Activated CD4-positive, alpha-beta T cell treated with anti-CD3 and anti-CD28 coated beads for 48 hours (primary cell): ENCODE measurements around the gene TUBGCP3.

Experiments
- DNase-seq: peaks from one replicate; pipeline ENCODE4 v3.0.0-alpha.2; 2020

TUBGCP3 gene

GRCh38 chr13:112469071-112469745 lies 118.7 kb downstream of the TUBGCP3 start:
- no peak for DNase-seq

GRCh38 chr13:112468069-112468468 lies 119.9 kb downstream of the TUBGCP3 start:
- no peak for DNase-seq

- DNase-seq = no peak
Measured at GRCh38 chr13:112467236-112467635, 120.7 kb downstream of the TUBGCP3 start.

DNA sequence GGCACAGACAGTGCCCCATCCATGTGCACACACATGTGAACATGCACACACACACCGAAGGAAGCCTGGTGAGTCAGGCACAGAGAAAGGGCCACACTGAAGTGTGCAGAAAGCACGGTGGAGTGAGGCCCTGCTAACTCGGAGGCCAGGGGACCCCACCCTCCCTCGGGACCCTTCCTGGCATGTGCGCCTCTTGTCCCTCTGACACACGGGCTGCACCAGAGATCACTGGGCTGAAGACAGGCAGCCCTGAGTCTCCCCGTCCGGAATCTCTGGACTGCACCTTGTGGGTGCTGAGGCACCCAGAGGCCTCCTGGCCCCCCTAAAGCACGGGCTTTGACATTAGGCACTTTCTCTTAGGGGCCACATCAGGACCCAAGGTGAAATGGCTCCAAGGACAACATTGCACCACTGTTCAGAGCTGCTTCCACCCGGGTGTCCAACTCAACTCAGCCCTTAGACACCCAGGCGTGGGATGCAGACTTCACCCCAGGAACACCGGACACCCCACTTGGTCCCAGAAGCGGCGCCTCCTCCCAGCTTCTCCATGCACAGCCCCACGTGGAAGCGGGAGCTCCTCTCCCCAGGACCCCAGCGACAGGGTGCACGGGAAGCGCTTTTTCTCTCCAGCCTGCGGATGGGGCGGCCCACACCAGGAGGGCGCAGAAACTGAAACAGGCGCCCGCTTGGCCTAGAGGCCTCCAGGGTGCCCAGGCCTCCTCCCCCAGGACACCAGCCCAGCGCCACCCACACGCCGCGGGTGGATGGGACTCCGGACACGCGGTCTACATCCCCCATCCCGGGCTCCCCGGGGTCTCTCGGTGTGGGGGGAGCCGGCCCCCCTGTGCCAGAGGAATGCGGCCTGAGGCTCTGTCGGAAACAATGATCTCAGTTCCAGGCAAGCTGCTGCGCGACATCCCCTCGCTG lies 121.6 kb downstream of the TUBGCP3 start:
- no peak for DNase-seq

DNA sequence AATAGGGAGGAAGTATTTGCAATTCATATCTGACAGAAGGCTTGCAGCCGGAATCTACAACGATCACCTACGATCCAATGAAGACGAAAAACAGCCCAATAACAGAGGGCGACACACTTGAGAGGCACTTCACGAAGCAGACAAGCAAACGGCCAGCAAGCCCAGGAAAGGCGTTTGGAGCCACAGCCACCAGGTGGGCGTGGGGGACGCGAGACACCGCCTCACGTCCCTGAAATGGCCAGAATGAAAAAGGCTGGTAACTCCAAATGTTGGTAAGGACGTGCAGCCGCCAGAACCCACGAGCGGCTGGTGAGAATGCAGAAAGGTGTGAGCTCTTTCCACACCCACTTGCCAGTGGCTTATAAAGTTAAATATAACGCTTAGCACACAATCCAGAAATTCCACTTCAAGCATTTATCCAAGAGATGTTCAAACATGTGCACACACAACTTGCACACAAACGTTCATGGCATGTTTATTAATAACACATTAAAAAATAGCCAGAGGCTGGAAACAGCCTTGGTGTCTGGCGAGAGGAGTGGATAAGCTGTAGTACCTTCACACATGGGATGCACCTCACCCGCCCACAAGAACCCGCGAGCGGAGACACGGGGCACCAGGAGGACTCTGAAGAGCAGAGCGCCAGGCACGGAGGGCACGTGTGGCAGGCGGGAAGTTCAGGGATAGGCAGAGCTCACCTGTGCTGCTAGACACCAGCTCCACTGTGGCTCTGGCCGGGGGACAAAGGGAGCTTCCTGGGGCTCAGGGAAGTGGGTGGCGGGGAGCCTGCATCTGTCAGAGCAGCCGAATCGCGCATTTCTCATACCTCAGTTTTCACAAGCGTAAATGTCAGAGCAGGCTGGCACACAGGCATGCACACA lies 122.5 kb downstream of the TUBGCP3 start:
- no peak for DNase-seq

- no peak for DNase-seq
Measured at GRCh38 chr13:112464720-112465119, 123.2 kb downstream of the TUBGCP3 start.

GRCh38 chr13:112462408-112462807 lies 125.5 kb downstream of the TUBGCP3 start:
- DNase-seq = no peak

DNA sequence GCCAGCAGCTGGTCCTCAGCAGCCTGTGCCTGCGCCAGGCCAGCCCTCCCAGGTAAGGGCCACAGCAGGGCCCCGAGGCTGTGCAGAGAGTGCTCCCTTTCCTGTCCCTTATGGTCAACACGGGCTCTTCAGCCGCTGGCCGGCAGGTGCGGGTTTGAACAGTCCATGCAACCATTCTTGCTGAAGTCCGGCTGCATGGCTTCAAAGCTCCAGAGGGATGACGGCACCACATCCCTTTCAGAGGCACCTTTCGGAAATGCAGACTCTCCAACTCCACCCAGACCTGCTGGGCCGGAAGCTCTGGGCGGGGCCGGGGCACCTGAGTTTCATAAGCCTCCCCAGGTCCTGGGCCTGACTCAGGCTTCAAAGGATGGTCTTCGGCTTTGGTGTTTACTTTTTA lies 130.5 kb downstream of the TUBGCP3 start:
- no peak for DNase-seq

GRCh38 chr13:112457081-112457480 lies 130.9 kb downstream of the TUBGCP3 start:
- DNase-seq = no peak

DNA sequence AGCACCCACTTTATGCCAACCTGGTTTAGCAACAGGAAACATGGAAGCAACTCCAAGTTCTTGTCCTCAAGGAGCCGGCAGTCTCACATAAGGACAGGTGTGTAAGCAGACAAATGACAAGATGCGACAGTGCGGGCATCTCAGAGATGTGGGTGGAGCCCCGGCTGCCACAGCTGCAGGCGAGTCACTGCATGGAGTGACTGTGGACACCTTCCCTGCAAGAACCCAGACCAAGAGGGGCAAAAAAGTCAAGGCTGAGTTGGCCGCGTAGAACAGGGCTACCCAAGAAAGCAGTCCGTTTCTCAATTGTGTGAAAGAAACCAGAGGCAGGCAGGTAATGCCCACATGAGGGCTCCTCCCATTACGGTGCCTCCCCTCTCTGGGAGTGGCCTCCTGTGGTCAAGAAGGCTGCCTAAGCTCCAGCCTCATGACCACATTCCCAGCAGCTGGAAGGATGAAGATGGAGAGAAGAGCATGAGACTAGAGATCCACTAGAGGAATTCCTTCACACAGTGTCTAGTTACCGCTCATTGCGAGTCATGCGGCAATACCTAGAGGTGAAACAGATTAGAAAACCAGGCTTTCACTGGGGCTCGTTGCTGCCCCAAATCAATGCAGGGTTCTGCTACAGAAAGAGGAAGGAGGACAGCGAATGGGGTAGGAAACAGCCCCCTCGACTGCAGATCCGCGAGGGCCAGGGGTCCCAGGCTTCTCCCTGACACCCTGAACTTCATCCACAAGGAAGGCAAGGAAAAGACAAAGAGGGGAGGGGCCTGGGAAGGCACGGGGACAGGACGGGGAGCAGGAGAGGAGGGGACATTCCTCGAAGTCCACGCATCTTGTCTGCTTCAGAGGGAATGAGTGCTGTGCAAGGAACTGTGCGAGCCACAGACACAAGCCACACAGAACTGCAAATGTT lies 131.6 kb downstream of the TUBGCP3 start:
- no peak for DNase-seq

GRCh38 chr13:112455476-112456059 lies 132.4 kb downstream of the TUBGCP3 start:
- no peak for DNase-seq

DNA sequence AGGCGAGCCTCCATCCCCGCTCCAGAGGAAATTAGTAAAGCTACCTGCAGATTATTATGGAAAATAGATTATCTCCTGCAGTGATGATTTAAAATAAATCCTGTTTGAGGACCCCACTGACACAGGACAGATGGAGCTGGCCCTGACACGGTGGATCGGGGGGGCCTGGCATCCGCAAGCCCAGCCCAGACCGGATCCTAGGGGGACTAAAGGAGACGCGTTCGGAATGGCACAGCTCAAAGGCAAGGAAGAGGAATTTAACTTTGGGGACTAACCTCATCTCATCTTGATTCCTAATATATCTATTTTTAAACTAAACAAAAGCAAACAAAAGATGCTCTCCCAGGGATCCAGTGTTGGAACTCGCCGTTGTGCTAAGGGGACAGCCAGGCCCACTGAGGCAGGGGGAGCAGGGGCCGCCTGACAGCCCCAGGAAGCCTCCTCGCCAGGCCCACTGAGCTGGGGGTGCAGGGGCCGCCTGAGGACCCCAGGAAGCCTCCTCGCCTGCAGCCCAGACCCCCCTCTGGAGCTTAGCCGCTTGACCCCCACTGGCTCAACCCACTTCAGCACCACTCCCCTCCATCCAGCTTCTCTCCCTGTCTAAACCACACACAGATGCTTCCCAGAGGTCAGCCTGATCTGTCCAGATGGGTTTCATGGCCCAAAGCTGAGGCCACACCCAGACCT lies 133.2 kb downstream of the TUBGCP3 start:
- no peak for DNase-seq

DNA sequence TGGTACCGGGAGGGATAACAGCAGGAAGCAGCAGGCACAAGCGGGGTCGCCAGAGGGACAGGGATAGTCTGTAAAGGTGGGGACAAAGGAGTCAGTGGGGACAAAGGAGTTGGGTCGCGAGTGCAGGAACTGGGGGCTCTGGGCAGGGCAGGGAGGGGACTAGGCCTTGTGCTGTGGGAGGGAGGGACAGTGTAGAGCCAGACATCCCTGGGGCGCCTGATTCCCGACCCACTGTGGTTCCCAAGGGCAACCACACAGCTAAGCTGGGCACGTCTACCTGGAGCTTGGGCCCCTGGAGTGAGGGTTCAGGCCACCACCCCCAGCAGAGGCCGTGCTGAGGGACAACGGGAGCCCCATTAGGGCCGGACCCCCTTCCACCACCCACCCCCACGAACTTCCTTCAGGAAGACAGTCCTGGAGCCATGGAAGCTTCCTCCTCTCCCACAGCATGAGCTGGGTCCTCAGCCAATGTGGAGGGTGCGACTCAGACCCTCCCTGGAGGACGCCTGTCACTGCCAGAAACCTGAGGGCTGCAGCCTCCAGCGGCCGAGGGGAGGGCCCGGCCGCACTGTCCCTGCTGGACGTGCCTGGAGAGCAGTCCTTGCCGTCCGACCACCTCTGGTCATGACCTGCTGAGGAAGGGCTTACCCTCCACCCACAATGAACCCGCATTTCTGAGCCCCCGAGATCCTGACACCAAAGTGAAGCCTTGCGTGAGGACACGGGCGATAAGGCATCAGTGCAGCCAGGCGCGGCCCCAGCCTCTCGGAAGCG lies 133.9 kb downstream of the TUBGCP3 start:
- DNase-seq = no peak

DNA sequence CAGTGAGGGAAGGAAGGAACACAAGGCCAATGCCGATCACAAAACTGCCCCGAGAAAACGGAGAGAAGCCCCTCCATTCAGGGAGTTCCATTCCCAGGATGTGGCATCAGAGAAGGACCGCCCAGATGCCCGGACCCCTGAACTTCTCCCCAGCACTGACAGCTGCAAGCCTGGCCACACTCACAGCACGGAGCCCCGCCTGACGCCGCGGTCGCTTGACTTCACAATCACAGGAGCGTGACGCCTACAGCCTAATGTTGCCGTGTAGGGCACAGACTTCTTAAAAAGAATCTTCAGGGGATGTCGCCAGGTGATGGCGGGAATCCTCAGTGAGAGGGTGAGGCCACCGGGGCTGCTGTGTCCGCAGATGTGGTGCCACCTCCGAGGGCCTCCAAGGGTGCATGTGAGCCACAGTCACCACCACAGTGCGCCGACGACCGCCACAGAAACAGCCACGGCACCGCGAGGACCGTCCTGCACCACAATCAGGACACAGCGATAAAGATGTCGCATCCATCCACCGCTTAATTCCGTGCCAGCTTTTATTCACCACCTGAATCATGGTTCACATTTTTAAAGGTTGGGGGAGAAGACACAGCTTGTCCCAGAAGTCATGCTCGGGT lies 134.6 kb downstream of the TUBGCP3 start:
- DNase-seq = no peak

GRCh38 chr13:112452380-112453206 lies 135.4 kb downstream of the TUBGCP3 start:
- DNase-seq = no peak

GRCh38 chr13:112451512-112452379 lies 136.2 kb downstream of the TUBGCP3 start:
- DNase-seq = no peak

- DNase-seq = no peak
Measured at GRCh38 chr13:112450904-112451240, 137.1 kb downstream of the TUBGCP3 start.
